SK-N-SH (cell line): Measurements from ENCODE around the gene ARID1B. TPM values are rescaled to one million over a fixed set of nuclear protein-coding genes. Genes with fewer than 3 reads are reported as not detected.

ENCODE experiments used
- CTCF ChIA-PET: fragments of 300-600, 350-600 bp; formaldehyde crosslinking; extraction: SDS; loops from one replicate; lab custom pipeline; 2021; lab: Yijun Ruan, JAX
- POLR2A ChIA-PET: fragments of 350-600 bp; sonication (Branson Sonifier 250); formaldehyde crosslinking; extraction: SDS; loops from one replicate; lab custom pipeline; 2020; ENCODE audit warnings: antibody characterized with exemption, inconsistent platforms; lab: Yijun Ruan, JAX
- DNase-seq: peaks from one replicate; pipeline ENCODE4 v3.0.0; 2012
- H2AFZ ChIP-seq: fragments of 200-600 bp; sonication (generic); 2 replicates; pipeline ENCODE4 v1.8.1; 2016; ENCODE audit warnings: antibody characterized with exemption, mild to moderate bottlenecking, low read depth
- H3F3A ChIP-seq: fragments of 200-600 bp; sonication (generic); replicated peaks from 2 replicates; pipeline ENCODE3; 2016; ENCODE audit warnings: antibody characterized with exemption, mild to moderate bottlenecking; ENCODE audit not compliant: insufficient read depth
- H3K27ac ChIP-seq, 2 experiments: fragments of 200-500 bp in 1 of 2; fragments of 200-600 bp in 1 of 2; sonication (Bioruptor generic) in 1 of 2; sonication (generic), shearing (Covaris generic) in 1 of 2; 2 replicates each; pipeline versions ENCODE4 v1.5.1 to v1.6.1; 2014 to 2016; ENCODE audit warnings: low read depth in 2 of 2, inconsistent platforms in 1 of 2, low read length in 1 of 2, mild to moderate bottlenecking in 1 of 2, mixed read lengths in 1 of 2
- H3K27me3 ChIP-seq: fragments of 200-600 bp; sonication (generic), shearing (Covaris generic); 2 replicates; pipeline ENCODE4 v1.6.1; 2016; ENCODE audit warnings: mixed run types; ENCODE audit not compliant: insufficient read depth
- H3K36me3 ChIP-seq, 2 experiments: fragments of 200-500 bp in 1 of 2; fragments of 200-600 bp in 1 of 2; sonication (Bioruptor generic) in 1 of 2; sonication (generic) in 1 of 2; replicated peaks in 1 of 2; 2 replicates each; pipeline versions ENCODE3 to v1.5.1; 2014 to 2016; ENCODE audit warnings: low read length in 1 of 2, mild to moderate bottlenecking in 1 of 2; ENCODE audit not compliant: insufficient read depth in 2 of 2, control insufficient read depth in 1 of 2
- H3K4me1 ChIP-seq, 2 experiments: fragments of 200-500 bp in 1 of 2; fragments of 200-600 bp in 1 of 2; sonication (Bioruptor generic) in 1 of 2; sonication (generic), shearing (Covaris generic) in 1 of 2; 2 replicates each; pipeline versions ENCODE4 v1.5.1 to v1.6.1; 2014 to 2016; ENCODE audit warnings: low read depth in 1 of 2, low read length in 1 of 2, mixed run types in 1 of 2; ENCODE audit not compliant: insufficient read depth in 2 of 2, control insufficient read depth in 1 of 2
- H3K4me2 ChIP-seq: fragments of 200-600 bp; sonication (generic), shearing (Covaris generic); 2 replicates; pipeline ENCODE4 v1.6.1; 2017; ENCODE audit warnings: mixed run types
- H3K4me3 ChIP-seq, 2 experiments: fragments of 200-500 bp in 1 of 2; fragments of 200-600 bp in 1 of 2; sonication (Bioruptor generic) in 1 of 2; sonication (generic), shearing (Covaris generic) in 1 of 2; 2 replicates each; pipeline versions ENCODE4 v1.5.1 to v1.8.1; 2014 to 2016; ENCODE audit warnings: low read depth in 2 of 2, inconsistent platforms in 1 of 2, low read length in 1 of 2, mild to moderate bottlenecking in 1 of 2, mixed read lengths in 1 of 2, moderate library complexity in 1 of 2
- H3K79me2 ChIP-seq: fragments of 200-600 bp; sonication (generic); 2 replicates; pipeline ENCODE4 v1.8.1; 2017; ENCODE audit warnings: mild to moderate bottlenecking; ENCODE audit not compliant: insufficient read depth
- H3K9ac ChIP-seq: fragments of 200-600 bp; sonication (generic); 2 replicates; pipeline ENCODE4 v1.6.1; 2017; ENCODE audit warnings: mixed run types
- H3K9me2 ChIP-seq: fragments of 200-600 bp; sonication (generic); 2 replicates; pipeline ENCODE4 v1.6.1; 2017; ENCODE audit warnings: mixed run types
- H3K9me3 ChIP-seq: fragments of 200-600 bp; sonication (generic); 2 replicates; pipeline ENCODE4 v1.6.1; 2017; ENCODE audit warnings: mixed run types, mild to moderate bottlenecking, moderate library complexity
- H4K20me1 ChIP-seq: fragments of 200-600 bp; sonication (generic); 2 replicates; pipeline ENCODE4 v1.6.1; 2017; ENCODE audit warnings: mild to moderate bottlenecking, mixed run types; ENCODE audit not compliant: insufficient read depth
- CHD2 ChIP-seq: fragments of 150-350 bp; IDR thresholded peaks from 2 replicates; pipeline ENCODE4 v1.6.1; 2018; ENCODE audit warnings: low read length; ENCODE audit not compliant: partially characterized antibody
- ELF1 ChIP-seq: IDR thresholded peaks from 2 replicates; pipeline ENCODE4 v1.4.0; 2012
- EZH2phosphoT487 ChIP-seq: fragments of 200-600 bp; sonication (generic); IDR thresholded peaks from 2 replicates; pipeline ENCODE4 v1.6.1; 2017; ENCODE audit warnings: low read depth, mixed run types, mild to moderate bottlenecking, antibody characterized with exemption, moderate library complexity, borderline replicate concordance
- GABPA ChIP-seq: IDR thresholded peaks from 2 replicates; pipeline ENCODE4 v1.4.0; 2012; ENCODE audit warnings: low read depth, mild to moderate bottlenecking
- GATA2 ChIP-seq: sonication (generic); formaldehyde crosslinking; IDR thresholded peaks from 2 replicates; pipeline ENCODE4 v1.5.0; 2020; ENCODE audit warnings: mild to moderate bottlenecking, missing genetic modification reagents
- JUND ChIP-seq: IDR thresholded peaks from 2 replicates; pipeline ENCODE4 v1.4.0; 2012
- MEF2A ChIP-seq: IDR thresholded peaks from 2 replicates; pipeline ENCODE4 v1.4.0; 2012; ENCODE audit warnings: low read depth, borderline replicate concordance
- MXI1 ChIP-seq: IDR thresholded peaks from 2 replicates; pipeline ENCODE4 v1.6.1; 2012; ENCODE audit warnings: mild to moderate bottlenecking, low read depth, low read length, improper control_type of control experiment
- NFIC ChIP-seq: IDR thresholded peaks from 2 replicates; pipeline ENCODE4 v1.4.0; 2012; ENCODE audit warnings: borderline replicate concordance
- POLR2AphosphoS5 ChIP-seq: IDR thresholded peaks from 2 replicates; pipeline ENCODE4 v1.6.1; 2012; ENCODE audit warnings: low read depth, low read length
- RAD21 ChIP-seq: IDR thresholded peaks from 2 replicates; pipeline ENCODE4 v1.6.1; 2012; ENCODE audit warnings: mild to moderate bottlenecking, low read length
- RCOR1 ChIP-seq: fragments of 150-350 bp; IDR thresholded peaks from 2 replicates; pipeline ENCODE4 v1.6.1; 2017; ENCODE audit warnings: antibody characterized with exemption, low read length
- REST ChIP-seq: IDR thresholded peaks from 2 replicates; pipeline ENCODE4 v1.6.1; 2012; ENCODE audit warnings: mild to moderate bottlenecking, low read depth, low read length, moderate library complexity
- RFX5 ChIP-seq: IDR thresholded peaks from 2 replicates; pipeline ENCODE4 v1.6.1; 2012; ENCODE audit warnings: mild to moderate bottlenecking, improper control_type of control experiment, low read length
- RXRA ChIP-seq: IDR thresholded peaks from 2 replicates; pipeline ENCODE4 v1.4.0; 2012; ENCODE audit warnings: low read depth, mild to moderate bottlenecking, borderline replicate concordance
- YY1 ChIP-seq: IDR thresholded peaks from 2 replicates; pipeline ENCODE4 v1.4.0; 2012; ENCODE audit warnings: low read depth, mild to moderate bottlenecking
- WGBS: methylation state at CpG from one replicate; pipeline ENCODE4 v1.1.6; 2017; ENCODE audit warnings: low lambda C conversion rate; 5-methylcytosine and 5-hydroxymethylcytosine counted together
- polyA plus RNA-seq, 3 experiments: library from polyadenylated mRNA; depleted of rRNA; stranded (reverse); fragments of >200 nt; gene quantifications; 2 replicates each; pipeline ENCODE4 v1.2.3, GENCODE V29; 2012
- TF ChIP-seq, protein P1 (sequence below): fragments of 200-600 bp; sonication (generic); IDR thresholded peaks from 2 replicates; pipeline ENCODE4 v1.6.1; 2017; ENCODE audit warnings: antibody characterized with exemption, mild to moderate bottlenecking, moderate library complexity

The ARID1B gene
- polyA plus RNA-seq, 1 of the 3 experiments (the other 2 are of a cell fraction) = 13.6 TPM

DNA sequence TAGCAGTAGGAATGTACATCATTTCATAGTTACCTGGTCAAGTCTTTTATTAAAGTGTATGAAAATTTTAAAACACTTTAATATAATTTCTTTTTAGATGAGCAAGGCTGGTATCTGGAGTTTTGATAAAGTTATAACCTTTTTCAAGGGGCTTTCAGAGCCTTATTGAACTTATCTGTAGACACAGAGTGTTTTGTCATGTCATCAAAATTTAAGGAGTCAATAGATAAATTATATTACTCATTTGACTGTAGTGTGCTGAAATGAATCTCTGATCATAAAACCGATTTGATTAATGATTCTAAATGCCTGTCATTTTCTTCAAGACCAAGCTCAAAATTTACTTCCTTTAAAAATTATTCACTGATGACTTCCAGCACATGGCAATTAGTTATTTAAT, 125.6 kb downstream of the ARID1B start:
- Histone ChIP-seq H3K9ac (no peak overlapping the region), H2AFZ (no peak overlapping the region), H3K27me3 (no peaks in the 10 kb centered on the region), H3K4me1 (peaks cover 0 to 18% of the 10 kb centered on the region in 2 experiments; a peak in 2 of 4 replicates), H3K9me3 (no peaks in the 10 kb centered on the region), H3K9me2 (no peaks in the 10 kb centered on the region), H4K20me1 (peaks cover 51% of the 10 kb centered on the region), H3K79me2 (peaks cover 75% of the 10 kb centered on the region), H3K4me2 (no peak overlapping the region), H3F3A (peaks cover 8% of the 10 kb centered on the region), H3K27ac (no peak overlapping the region), H3K4me3 (no peak overlapping the region), H3K36me3 (peaks cover 12 to 18% of the 10 kb centered on the region in 2 experiments)
- CTCF ChIA-PET = interaction anchor here (1.0 to 1.3 kb wide), 4 partner anchors 9 to 216 kb away, joined by 3 to 4 read pairs (median 3); no protein-coding TSS in a partner anchor
- no peak for TF ChIP-seq POLR2AphosphoS5
- no peak for TF ChIP-seq RCOR1
- TF ChIP-seq, protein P1, sequence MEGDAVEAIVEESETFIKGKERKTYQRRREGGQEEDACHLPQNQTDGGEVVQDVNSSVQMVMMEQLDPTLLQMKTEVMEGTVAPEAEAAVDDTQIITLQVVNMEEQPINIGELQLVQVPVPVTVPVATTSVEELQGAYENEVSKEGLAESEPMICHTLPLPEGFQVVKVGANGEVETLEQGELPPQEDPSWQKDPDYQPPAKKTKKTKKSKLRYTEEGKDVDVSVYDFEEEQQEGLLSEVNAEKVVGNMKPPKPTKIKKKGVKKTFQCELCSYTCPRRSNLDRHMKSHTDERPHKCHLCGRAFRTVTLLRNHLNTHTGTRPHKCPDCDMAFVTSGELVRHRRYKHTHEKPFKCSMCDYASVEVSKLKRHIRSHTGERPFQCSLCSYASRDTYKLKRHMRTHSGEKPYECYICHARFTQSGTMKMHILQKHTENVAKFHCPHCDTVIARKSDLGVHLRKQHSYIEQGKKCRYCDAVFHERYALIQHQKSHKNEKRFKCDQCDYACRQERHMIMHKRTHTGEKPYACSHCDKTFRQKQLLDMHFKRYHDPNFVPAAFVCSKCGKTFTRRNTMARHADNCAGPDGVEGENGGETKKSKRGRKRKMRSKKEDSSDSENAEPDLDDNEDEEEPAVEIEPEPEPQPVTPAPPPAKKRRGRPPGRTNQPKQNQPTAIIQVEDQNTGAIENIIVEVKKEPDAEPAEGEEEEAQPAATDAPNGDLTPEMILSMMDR = no peak
- no peak for TF ChIP-seq ELF1
- TF ChIP-seq MXI1 = no peak
- no peak for TF ChIP-seq YY1
- no peak for TF ChIP-seq CHD2
- TF ChIP-seq GATA2 (CRISPR knock-in tag) = no peak
- no peak for TF ChIP-seq RXRA
- no peak for TF ChIP-seq MEF2A
- TF ChIP-seq EZH2phosphoT487 = no peak
- no peak for TF ChIP-seq NFIC
- TF ChIP-seq GABPA = no peak
- no peak for TF ChIP-seq JUND
- TF ChIP-seq RFX5 = no peak
- no peak for TF ChIP-seq RAD21
- TF ChIP-seq REST = no peak
- WGBS = 91% methylated on average over 1 of the region's 1 CpG
- no peak for DNase-seq
- POLR2A ChIA-PET = no interaction called here
